Gastroesophageal sphincter (tissue), 4 donors: ENCODE measurements around the gene INPP5A. TPM values are rescaled to one million over a fixed set of nuclear protein-coding genes. Genes with fewer than 3 reads are reported as not detected.
A peak's percentile ranks its signal among the peaks of the same experiment; 100 is the strongest.

Experiments used
- ATAC-seq: fragments of 150-250 bp; one replicate; pipeline ENCODE4 v1.9.1; 2016; ENCODE audit warnings: mild to moderate bottlenecking, moderate library complexity
- H3K27ac ChIP-seq, 4 donors: fragments of 200-600 bp; sonication (generic) in 3 of 4; 1 replicate in 3 of 4; 2 replicates in 1 of 4; pipeline ENCODE4 v1.5.1; 2016 to 2019
- H3K27me3 ChIP-seq: fragments of 200-600 bp; sonication (generic); one replicate; pipeline ENCODE4 v1.5.1; 2019
- H3K36me3 ChIP-seq, 2 donors: fragments of 200-600 bp; sonication (generic); one replicate each; pipeline ENCODE4 v1.5.1; 2019; ENCODE audit warnings: control low read depth in 1 of 2
- H3K4me1 ChIP-seq, 3 donors: fragments of 200-600 bp; sonication (generic); 1 replicate in 2 of 3; 2 replicates in 1 of 3; pipeline ENCODE4 v1.5.1; 2016 to 2019; ENCODE audit warnings: control low read depth in 2 of 3
- H3K4me3 ChIP-seq, 2 donors: fragments of 200-600 bp; sonication (generic); one replicate each; pipeline ENCODE4 v1.5.1; 2019; ENCODE audit warnings: mild to moderate bottlenecking in 1 of 2, moderate library complexity in 1 of 2
- H3K9me3 ChIP-seq, 3 donors: fragments of 200-600 bp; sonication (generic); one replicate each; pipeline ENCODE4 v1.5.1; 2017 to 2019; ENCODE audit warnings: control low read depth in 2 of 3
- EP300 ChIP-seq: sonication (generic); formaldehyde crosslinking; IDR thresholded peaks from one replicate; pipeline ENCODE4 v1.6.1; 2017; ENCODE audit warnings: antibody characterized with exemption, mild to moderate bottlenecking
- POLR2A ChIP-seq, 2 donors: fragments of 450-650 bp; IDR thresholded peaks; one replicate each; pipeline ENCODE4 v1.6.1; 2017; ENCODE audit warnings: antibody characterized with exemption in 2 of 2, mild to moderate bottlenecking in 2 of 2, moderate library complexity in 1 of 2
- POLR2AphosphoS5 ChIP-seq: sonication (generic); formaldehyde crosslinking; IDR thresholded peaks from one replicate; pipeline ENCODE4 v1.6.1; 2017; ENCODE audit warnings: antibody characterized with exemption
- WGBS, 2 donors: methylation state at CpG; one replicate each; pipeline ENCODE4 v1.1.5; 2018; ENCODE audit warnings: low coverage in 1 of 2; 5-methylcytosine and 5-hydroxymethylcytosine counted together
- total RNA-seq, 4 donors: library from RNA; depleted of rRNA; stranded (reverse); fragments of >200 nt; gene quantifications; one replicate each; pipeline ENCODE4 v1.1.0, GENCODE V29; 2016
- TF ChIP-seq, protein P1 (sequence below), 4 experiments: fragments of 200-600 bp in 2 of 4; fragments of 450-650 bp in 2 of 4; sonication (generic) in 1 of 4; IDR thresholded peaks; one replicate each; pipeline ENCODE4 v1.5.1; 2017 to 2019; ENCODE audit warnings: antibody characterized with exemption in 4 of 4, mild to moderate bottlenecking in 2 of 4, moderate library complexity in 2 of 4

The INPP5A gene
- total RNA-seq, 4 donors from 2014 or later = 111 to 288 (median 215) TPM

DNA sequence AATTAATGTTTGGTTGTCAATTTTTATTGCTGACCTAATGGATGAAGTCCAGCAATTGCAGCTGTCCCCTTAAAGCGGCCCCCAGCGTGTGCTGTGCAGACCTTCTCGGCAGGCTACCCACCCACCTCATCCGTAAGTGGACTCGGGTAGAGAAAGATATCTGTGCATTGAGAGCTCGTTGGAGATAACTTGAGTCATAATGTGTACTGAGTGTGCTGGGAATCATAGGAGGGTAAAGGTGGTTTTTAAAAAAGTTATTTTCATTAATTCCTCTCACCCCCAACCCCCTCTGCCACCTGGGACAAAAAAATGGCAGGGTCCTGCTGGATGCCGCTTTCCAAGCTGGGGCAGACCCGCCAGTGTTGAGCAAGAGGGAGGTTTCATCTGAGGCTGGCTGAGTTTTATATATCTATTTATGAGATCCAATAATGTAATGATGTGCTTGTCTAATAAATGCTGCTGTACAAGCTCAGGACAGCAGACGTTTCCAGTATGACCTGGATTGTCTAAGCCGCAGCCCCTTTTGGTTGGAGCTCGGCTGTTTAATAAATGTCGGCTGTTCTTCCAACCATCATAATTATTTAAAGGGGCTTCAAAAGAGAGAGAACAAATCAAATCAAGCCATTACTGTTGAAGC, 129.2 kb downstream of the INPP5A start:
- no peak for ATAC-seq
- TF ChIP-seq POLR2AphosphoS5 = no peak
- TF ChIP-seq POLR2A (IDR thresholded peaks at IDR 0.05) = no peak
- TF ChIP-seq, protein P1, sequence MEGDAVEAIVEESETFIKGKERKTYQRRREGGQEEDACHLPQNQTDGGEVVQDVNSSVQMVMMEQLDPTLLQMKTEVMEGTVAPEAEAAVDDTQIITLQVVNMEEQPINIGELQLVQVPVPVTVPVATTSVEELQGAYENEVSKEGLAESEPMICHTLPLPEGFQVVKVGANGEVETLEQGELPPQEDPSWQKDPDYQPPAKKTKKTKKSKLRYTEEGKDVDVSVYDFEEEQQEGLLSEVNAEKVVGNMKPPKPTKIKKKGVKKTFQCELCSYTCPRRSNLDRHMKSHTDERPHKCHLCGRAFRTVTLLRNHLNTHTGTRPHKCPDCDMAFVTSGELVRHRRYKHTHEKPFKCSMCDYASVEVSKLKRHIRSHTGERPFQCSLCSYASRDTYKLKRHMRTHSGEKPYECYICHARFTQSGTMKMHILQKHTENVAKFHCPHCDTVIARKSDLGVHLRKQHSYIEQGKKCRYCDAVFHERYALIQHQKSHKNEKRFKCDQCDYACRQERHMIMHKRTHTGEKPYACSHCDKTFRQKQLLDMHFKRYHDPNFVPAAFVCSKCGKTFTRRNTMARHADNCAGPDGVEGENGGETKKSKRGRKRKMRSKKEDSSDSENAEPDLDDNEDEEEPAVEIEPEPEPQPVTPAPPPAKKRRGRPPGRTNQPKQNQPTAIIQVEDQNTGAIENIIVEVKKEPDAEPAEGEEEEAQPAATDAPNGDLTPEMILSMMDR (IDR thresholded peaks at IDR 0.05) = no peak
- H3K36me3 ChIP-seq = peaks cover 0 to 10% of the 10 kb centered on the region in 2 donors
- no peaks in the 10 kb centered on the region for H3K27me3 ChIP-seq
- no peaks in the 10 kb centered on the region for H3K9me3 ChIP-seq
- WGBS, 2 donors = 75 to 87% methylated on average over 10 of the region's 12 CpGs
- H3K27ac ChIP-seq = peak overlapping the region in 1 of 4 donors; percentile 24
- H3K4me1 ChIP-seq = peaks cover 0 to 48% (median 0%) of the 10 kb centered on the region in 3 donors
- no peak overlapping the region for H3K4me3 ChIP-seq

DNA sequence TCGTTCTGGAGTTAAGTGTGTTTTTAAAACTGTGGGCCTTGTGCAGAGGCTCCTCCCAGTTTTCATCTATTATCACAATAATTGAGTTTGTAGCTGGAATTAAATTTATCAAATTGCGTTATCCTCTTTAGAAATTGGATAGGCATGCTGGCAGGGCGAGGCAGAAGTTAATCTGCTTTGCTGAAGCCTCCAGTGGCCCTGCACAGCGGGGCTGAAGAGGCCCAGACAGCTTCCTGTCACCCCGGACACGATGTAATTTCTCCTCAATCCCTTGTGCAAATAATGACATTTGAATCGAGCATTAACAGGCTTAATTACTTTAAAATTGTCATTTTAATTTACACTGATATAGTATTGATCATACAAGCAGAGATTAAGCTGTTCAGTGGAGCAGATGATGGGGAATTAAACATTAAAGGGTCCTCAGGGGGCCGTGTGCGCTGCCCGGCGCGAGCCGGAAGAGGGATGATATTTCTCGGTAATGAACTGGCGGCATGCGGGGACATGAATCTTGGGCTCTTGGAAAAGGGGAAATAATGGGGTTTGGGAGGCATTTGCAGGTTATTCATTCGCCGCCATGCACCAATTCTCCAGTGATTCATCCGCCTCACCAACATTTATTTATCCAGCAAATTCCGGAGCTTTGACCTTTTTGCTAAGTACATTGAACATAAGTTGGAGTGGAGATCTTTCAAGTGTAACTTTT, 129.9 kb downstream of the INPP5A start:
- Histone ChIP-seq H3K27ac (peak overlapping the region in 1 of 4 donors; percentile 24), H3K27me3 (no peaks in the 10 kb centered on the region), H3K36me3 (peaks cover 0 to 10% of the 10 kb centered on the region in 2 donors), H3K4me1 (peaks cover 0 to 41% (median 0%) of the 10 kb centered on the region in 3 donors), H3K4me3 (no peak overlapping the region), H3K9me3 (no peaks in the 10 kb centered on the region)
- WGBS, 2 donors = 66 to 77% methylated on average over 19 to 20 of the region's 20 CpGs
- ATAC-seq = no peak
- no peak for TF ChIP-seq EP300
- TF ChIP-seq, protein P1 (IDR thresholded peaks at IDR 0.05) = no peak
- TF ChIP-seq POLR2A (IDR thresholded peaks at IDR 0.05) = no peak
- TF ChIP-seq POLR2AphosphoS5 = no peak

DNA sequence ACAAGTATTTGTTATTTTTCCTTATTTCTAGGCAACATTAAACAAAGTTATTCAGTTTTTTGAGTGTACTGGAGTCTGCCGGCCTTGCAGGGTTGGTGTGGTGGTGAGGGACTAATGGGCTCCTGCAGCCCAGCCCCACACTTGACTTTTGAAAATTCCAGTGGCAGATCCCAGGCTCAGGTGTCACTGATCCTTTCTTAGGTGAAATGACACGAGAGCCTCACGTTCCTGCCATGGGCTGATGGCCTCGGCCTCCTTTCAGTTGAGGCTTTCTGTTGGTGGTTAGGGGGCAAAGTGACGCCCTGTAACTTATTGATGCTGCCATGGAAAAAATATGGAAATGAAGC, 130.4 kb downstream of the INPP5A start:
- peaks cover 0 to 6% of the 10 kb centered on the region in 2 donors for H3K36me3 ChIP-seq
- ATAC-seq = no peak
- H3K4me3 ChIP-seq = no peak overlapping the region
- H3K27me3 ChIP-seq = no peaks in the 10 kb centered on the region
- no peaks in the 10 kb centered on the region for H3K9me3 ChIP-seq
- TF ChIP-seq POLR2A (IDR thresholded peaks at IDR 0.05) (no peak), EP300 (no peak), POLR2AphosphoS5 (no peak)
- TF ChIP-seq, protein P1 (IDR thresholded peaks at IDR 0.05) = no peak
- H3K27ac ChIP-seq = no peak overlapping the region
- H3K4me1 ChIP-seq = peaks cover 0 to 39% (median 0%) of the 10 kb centered on the region in 3 donors
- WGBS, 2 donors = 20 to 84% methylated on average over 1 to 5 of the region's 5 CpGs

DNA sequence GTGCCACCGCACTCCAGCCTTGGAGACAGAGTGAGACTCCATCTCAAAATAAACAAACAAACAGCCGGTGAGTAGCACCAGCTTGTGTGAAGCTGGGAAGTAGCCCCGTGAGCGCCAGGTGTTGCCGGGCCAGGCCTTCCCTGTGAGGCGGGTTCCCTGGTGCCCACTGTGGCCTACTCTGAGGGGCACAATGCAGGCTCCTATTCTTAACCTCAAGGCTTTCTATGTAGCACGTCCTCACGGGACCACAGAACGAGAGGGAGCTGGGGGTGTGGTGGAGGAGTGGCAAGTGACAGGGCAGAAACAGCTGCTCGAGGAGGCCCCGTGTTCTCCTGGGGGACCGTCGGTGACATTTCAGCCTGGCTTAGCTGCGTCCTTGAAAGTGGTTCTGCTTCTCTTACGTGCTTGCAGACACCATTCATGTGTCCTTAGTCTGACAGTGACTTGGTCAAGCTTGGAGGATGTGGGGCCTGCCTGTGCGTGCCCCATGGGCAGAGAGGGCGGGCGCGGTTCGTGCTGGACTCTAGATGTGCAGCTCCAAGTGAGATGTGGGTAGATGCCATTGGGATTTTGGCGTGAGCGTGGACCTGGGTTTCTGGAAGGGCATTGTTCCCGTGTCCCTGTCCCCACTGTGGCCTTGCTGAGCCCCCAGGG, 131.7 kb downstream of the INPP5A start:
- 90% methylated on average over 8 of the region's 23 CpGs; no CpG with 5 or more reads in 1 of the 2 donors for WGBS, 2 donors
- no peak overlapping the region for H3K27ac ChIP-seq
- peaks cover 0 to 11% of the 10 kb centered on the region in 2 donors for H3K36me3 ChIP-seq
- H3K4me1 ChIP-seq = peaks cover 0 to 38% (median 0%) of the 10 kb centered on the region in 3 donors
- H3K27me3 ChIP-seq = no peaks in the 10 kb centered on the region
- H3K4me3 ChIP-seq = no peak overlapping the region
- ATAC-seq = no peak
- TF ChIP-seq, protein P1 (IDR thresholded peaks at IDR 0.05) = no peak
- no peak for TF ChIP-seq EP300
- no peak for TF ChIP-seq POLR2AphosphoS5
- TF ChIP-seq POLR2A (IDR thresholded peaks at IDR 0.05) = no peak
- H3K9me3 ChIP-seq = no peaks in the 10 kb centered on the region
